DOHH2 (cell line): ENCODE data around the gene HELT.
"Not testable (repeated sequence)": the region's sequence is repeated elsewhere in the genome, so short reads cannot be mapped to it uniquely, and the experiment has no call there.

Source experiments
- EZH2phosphoT487 ChIP-seq: fragments of 200-600 bp; sonication (generic); IDR thresholded peaks from 2 replicates; pipeline ENCODE4 v1.6.1; 2017; ENCODE audit warnings: borderline replicate concordance, mild to moderate bottlenecking, antibody characterized with exemption, low read length, moderate library complexity, mixed read lengths
- TF ChIP-seq, protein P1 (sequence below): fragments of 200-600 bp; sonication (generic); IDR thresholded peaks from one replicate; pipeline ENCODE4 v1.5.1; 2014; ENCODE audit warnings: antibody characterized with exemption, mild to moderate bottlenecking, low read depth, low read length; ENCODE audit not compliant: poor library complexity, severe bottlenecking

- TF ChIP-seq EZH2phosphoT487: not testable (repeated sequence)
- TF ChIP-seq, protein P1, sequence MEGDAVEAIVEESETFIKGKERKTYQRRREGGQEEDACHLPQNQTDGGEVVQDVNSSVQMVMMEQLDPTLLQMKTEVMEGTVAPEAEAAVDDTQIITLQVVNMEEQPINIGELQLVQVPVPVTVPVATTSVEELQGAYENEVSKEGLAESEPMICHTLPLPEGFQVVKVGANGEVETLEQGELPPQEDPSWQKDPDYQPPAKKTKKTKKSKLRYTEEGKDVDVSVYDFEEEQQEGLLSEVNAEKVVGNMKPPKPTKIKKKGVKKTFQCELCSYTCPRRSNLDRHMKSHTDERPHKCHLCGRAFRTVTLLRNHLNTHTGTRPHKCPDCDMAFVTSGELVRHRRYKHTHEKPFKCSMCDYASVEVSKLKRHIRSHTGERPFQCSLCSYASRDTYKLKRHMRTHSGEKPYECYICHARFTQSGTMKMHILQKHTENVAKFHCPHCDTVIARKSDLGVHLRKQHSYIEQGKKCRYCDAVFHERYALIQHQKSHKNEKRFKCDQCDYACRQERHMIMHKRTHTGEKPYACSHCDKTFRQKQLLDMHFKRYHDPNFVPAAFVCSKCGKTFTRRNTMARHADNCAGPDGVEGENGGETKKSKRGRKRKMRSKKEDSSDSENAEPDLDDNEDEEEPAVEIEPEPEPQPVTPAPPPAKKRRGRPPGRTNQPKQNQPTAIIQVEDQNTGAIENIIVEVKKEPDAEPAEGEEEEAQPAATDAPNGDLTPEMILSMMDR: not testable (repeated sequence)
Measured at GRCh38 chr4:184990131-184990530, 28.2 kb upstream of the HELT start.
